ENCODE results near the gene AUNIP. TPM values are rescaled to one million over a fixed set of nuclear protein-coding genes. Genes with fewer than 3 reads are reported as not detected.

Gene AUNIP
- total RNA-seq, 1 experiment from 2014 or later = 12.1 TPM

- TF ChIP-seq, protein P1, sequence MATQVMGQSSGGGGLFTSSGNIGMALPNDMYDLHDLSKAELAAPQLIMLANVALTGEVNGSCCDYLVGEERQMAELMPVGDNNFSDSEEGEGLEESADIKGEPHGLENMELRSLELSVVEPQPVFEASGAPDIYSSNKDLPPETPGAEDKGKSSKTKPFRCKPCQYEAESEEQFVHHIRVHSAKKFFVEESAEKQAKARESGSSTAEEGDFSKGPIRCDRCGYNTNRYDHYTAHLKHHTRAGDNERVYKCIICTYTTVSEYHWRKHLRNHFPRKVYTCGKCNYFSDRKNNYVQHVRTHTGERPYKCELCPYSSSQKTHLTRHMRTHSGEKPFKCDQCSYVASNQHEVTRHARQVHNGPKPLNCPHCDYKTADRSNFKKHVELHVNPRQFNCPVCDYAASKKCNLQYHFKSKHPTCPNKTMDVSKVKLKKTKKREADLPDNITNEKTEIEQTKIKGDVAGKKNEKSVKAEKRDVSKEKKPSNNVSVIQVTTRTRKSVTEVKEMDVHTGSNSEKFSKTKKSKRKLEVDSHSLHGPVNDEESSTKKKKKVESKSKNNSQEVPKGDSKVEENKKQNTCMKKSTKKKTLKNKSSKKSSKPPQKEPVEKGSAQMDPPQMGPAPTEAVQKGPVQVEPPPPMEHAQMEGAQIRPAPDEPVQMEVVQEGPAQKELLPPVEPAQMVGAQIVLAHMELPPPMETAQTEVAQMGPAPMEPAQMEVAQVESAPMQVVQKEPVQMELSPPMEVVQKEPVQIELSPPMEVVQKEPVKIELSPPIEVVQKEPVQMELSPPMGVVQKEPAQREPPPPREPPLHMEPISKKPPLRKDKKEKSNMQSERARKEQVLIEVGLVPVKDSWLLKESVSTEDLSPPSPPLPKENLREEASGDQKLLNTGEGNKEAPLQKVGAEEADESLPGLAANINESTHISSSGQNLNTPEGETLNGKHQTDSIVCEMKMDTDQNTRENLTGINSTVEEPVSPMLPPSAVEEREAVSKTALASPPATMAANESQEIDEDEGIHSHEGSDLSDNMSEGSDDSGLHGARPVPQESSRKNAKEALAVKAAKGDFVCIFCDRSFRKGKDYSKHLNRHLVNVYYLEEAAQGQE (IDR thresholded peaks at IDR 0.05; ENCODE audit: low read depth) = no peak
- TF ChIP-seq EGR1 (IDR thresholded peaks at IDR 0.05; ENCODE audit: low read depth) (no peak), CTCF (IDR thresholded peaks at IDR 0.05 in 2 of 3, conservative IDR thresholded peaks at IDR 0.05 in 1 of 3; ENCODE audit: borderline replicate concordance in 1 of 3, insufficient read depth in 1 of 3, low read depth in 2 of 3, low read length in 2 of 3) (no peak), ZFX (IDR thresholded peaks at IDR 0.05) (no peak)
Measured at GRCh38 chr1:25878690-25879089, 19.4 kb upstream of the AUNIP start (continued).

GRCh38 chr1:25877155-25877554, 17.9 kb upstream of the AUNIP start:
- TF ChIP-seq RAD21 (IDR thresholded peaks at IDR 0.05; ENCODE audit: low read depth) (no peak), SIN3A (IDR thresholded peaks at IDR 0.05; ENCODE audit: low read depth) (no peak), POLR2A (IDR thresholded peaks at IDR 0.05; ENCODE audit: borderline replicate concordance, extremely low read depth, insufficient read depth, insufficient read length) (no peak), POLR2AphosphoS5 (IDR thresholded peaks at IDR 0.05; ENCODE audit: low read depth, low read length) (no peak), CBX3 (IDR thresholded peaks at IDR 0.05; ENCODE audit: low read depth) (no peak), SRF (IDR thresholded peaks at IDR 0.05; ENCODE audit: low read depth) (no peak), SP1 (IDR thresholded peaks at IDR 0.05; ENCODE audit: low read depth) (no peak), CEBPB (IDR thresholded peaks at IDR 0.05; ENCODE audit: low read depth) (no peak), YY1 (IDR thresholded peaks at IDR 0.05; ENCODE audit: extremely low read depth, insufficient replicate concordance, low read depth, low read length) (no peak), ZFX (IDR thresholded peaks at IDR 0.05) (no peak)
- no TSS peak for BruUV-seq (replicated peaks)
- ATAC-seq = no peak
- ChIA-PET RAD21 (ENCODE audit: low non-redundant PET in 1 of 2, low total read pairs in 2 of 2, uncharacterized antibody in 2 of 2, unreplicated experiment in 2 of 2) (no interaction called here), CTCF (interaction anchor here (0.6 kb wide), 1 partner anchor 15 kb away, joined by 5 read pairs; no protein-coding TSS in a partner anchor), POLR2A (no interaction called here)
- Histone ChIP-seq H3K4me3 (replicated peaks in 1 of 2; ENCODE audit: low read depth in 1 of 2, low read length in 2 of 2) (no peak overlapping the region), H3K36me3 (ENCODE audit: control insufficient read depth in 1 of 2, insufficient read depth in 2 of 2, low read length in 2 of 2) (no peaks in the 10 kb centered on the region), H3K4me2 (ENCODE audit: low read length) (no peak overlapping the region), H3K9me2 (ENCODE audit: insufficient read depth) (no peaks in the 10 kb centered on the region), H3K9me3 (ENCODE audit: control insufficient read depth in 1 of 2, insufficient read depth in 1 of 2, low read depth in 1 of 2, low read length in 2 of 2) (no peaks in the 10 kb centered on the region), H3K27me3 (ENCODE audit: insufficient read depth, low read length) (no peaks in the 10 kb centered on the region), H2AFZ (ENCODE audit: low read depth, low read length, poor library complexity, severe bottlenecking) (no peak overlapping the region), H4K20me1 (ENCODE audit: insufficient read depth) (no peaks in the 10 kb centered on the region), H3K27ac (ENCODE audit: low read depth, low read length) (no peak overlapping the region), H3K9ac (ENCODE audit: low read length) (no peak overlapping the region), H3K4me1 (ENCODE audit: control insufficient read depth in 1 of 2, insufficient read depth in 2 of 2, low read length in 2 of 2) (peaks cover 21 to 49% of the 10 kb centered on the region in 2 experiments), H3K79me2 (ENCODE audit: insufficient read depth, low read length) (peaks cover 10% of the 10 kb centered on the region; the same call in 1 of the 2 replicates)
- no peak for DNase-seq (ENCODE audit: low read depth, low spot score)
- intact Hi-C loops (cut with micrococcal nuclease) = no loop called here

Data from HCT116 (cell line).